K562 (cell line): Measurements from ENCODE around the gene ZNF691. TPM values are rescaled to one million over a fixed set of nuclear protein-coding genes. Genes with fewer than 3 reads are reported as not detected.
A peak's percentile ranks its signal among the peaks of the same experiment; 100 is the strongest.

Experiments used
- BCOR ChIP-seq: fragments of 450-650 bp; IDR thresholded peaks from 2 replicates; pipeline ENCODE4 v1.6.1; 2016
- CHD4 ChIP-seq: fragments of 200-600 bp; sonication (generic); IDR thresholded peaks from 3 replicates; pipeline ENCODE4 v1.6.1; 2012; ENCODE audit warnings: low read depth, mild to moderate bottlenecking, mixed read lengths, low read length, inconsistent platforms; ENCODE audit not compliant: insufficient read depth, insufficient replicate concordance, poor library complexity, severe bottlenecking
- DNMT1 ChIP-seq: fragments of 450-650 bp; IDR thresholded peaks from 2 replicates; pipeline ENCODE4 v1.6.1; 2016; ENCODE audit warnings: antibody characterized with exemption, mild to moderate bottlenecking
- KDM1A ChIP-seq, 2 experiments: fragments of 450-650 bp; IDR thresholded peaks; 2 replicates each; pipeline ENCODE4 v1.6.1; 2016; ENCODE audit warnings: mild to moderate bottlenecking in 2 of 2
- TAF7 ChIP-seq: fragments of 450-650 bp; IDR thresholded peaks from 2 replicates; pipeline ENCODE4 v1.6.1; 2016; ENCODE audit warnings: missing genetic modification characterization, missing compliant biosample characterization
- TEAD4 ChIP-seq, 2 experiments: sonication (generic) in 1 of 2; formaldehyde crosslinking in 1 of 2; IDR thresholded peaks; 2 replicates each; pipeline versions ENCODE4 v1.6.1 to v1.8.0; 2012 to 2022; ENCODE audit warnings: borderline replicate concordance in 1 of 2, inconsistent platforms in 1 of 2, low read length in 1 of 2, mild to moderate bottlenecking in 1 of 2, missing genetic modification reagents in 1 of 2
- ZKSCAN3 ChIP-seq: fragments of 250-450 bp; sonication (Bioruptor Pico); IDR thresholded peaks from 2 replicates; pipeline ENCODE4 v1.4.0; 2020
- polyA plus RNA-seq, 8 experiments: library from polyadenylated mRNA; depleted of rRNA in 4 of 8; stranded (reverse) in 5 of 8; unstranded in 3 of 8; fragments of >200 nt; fragmentation: Nextera tagmentation in 2 of 8; fragmentation: Illumina TruSeq in 1 of 8; extraction: Ambion mirVana in 2 of 8; extraction: Trizol in 1 of 8; gene quantifications; 2 replicates each; pipeline versions ENCODE4 v1.2.1 to v1.2.3, GENCODE V29; 2011 to 2014; ENCODE audit warnings: inconsistent platforms in 1 of 8, missing spikeins in 1 of 8
- total RNA-seq, 7 experiments: library from RNA; depleted of rRNA in 6 of 7; stranded (reverse); fragments of >200 nt in 6 of 7; fragmentation: Illumina TruSeq in 2 of 7; extraction: Trizol in 2 of 7; gene quantifications; 2 replicates each; pipeline versions ENCODE4 v1.2.1 to v1.2.3, GENCODE V29; 2011 to 2021; ENCODE audit warnings: low replicate concordance in 1 of 7
- TF ChIP-seq, protein P1 (sequence below), 2 experiments: fragments of 450-650 bp; formaldehyde crosslinking in 1 of 2; IDR thresholded peaks; 2 replicates each; pipeline versions ENCODE4 v1.4.0 to v1.6.1; 2014 to 2020; ENCODE audit warnings: mild to moderate bottlenecking in 2 of 2, borderline replicate concordance in 1 of 2, low read depth in 1 of 2
- TF ChIP-seq, protein P2 (sequence below): sonication (generic); formaldehyde crosslinking; IDR thresholded peaks from 2 replicates; pipeline ENCODE4 v1.8.1; 2022; ENCODE audit warnings: missing genetic modification reagents
- TF ChIP-seq, protein P3 (sequence below): fragments of 150-350 bp; IDR thresholded peaks from 2 replicates; pipeline ENCODE4 v1.6.1; 2014; ENCODE audit warnings: low read depth, mild to moderate bottlenecking, low read length, borderline replicate concordance
- TF ChIP-seq, protein P4 (sequence below): sonication (generic); formaldehyde crosslinking; IDR thresholded peaks from 2 replicates; pipeline ENCODE4 v1.8.0; 2022; ENCODE audit warnings: missing genetic modification reagents, mild to moderate bottlenecking, moderate library complexity, borderline replicate concordance

The ZNF691 gene
- total and polyA plus RNA-seq, 9 of the 15 experiments (the other 6 are each of a cell fraction or from before 2014, with no cell fraction given): 10.7 to 30.4 (median 14.8) TPM

DNA sequence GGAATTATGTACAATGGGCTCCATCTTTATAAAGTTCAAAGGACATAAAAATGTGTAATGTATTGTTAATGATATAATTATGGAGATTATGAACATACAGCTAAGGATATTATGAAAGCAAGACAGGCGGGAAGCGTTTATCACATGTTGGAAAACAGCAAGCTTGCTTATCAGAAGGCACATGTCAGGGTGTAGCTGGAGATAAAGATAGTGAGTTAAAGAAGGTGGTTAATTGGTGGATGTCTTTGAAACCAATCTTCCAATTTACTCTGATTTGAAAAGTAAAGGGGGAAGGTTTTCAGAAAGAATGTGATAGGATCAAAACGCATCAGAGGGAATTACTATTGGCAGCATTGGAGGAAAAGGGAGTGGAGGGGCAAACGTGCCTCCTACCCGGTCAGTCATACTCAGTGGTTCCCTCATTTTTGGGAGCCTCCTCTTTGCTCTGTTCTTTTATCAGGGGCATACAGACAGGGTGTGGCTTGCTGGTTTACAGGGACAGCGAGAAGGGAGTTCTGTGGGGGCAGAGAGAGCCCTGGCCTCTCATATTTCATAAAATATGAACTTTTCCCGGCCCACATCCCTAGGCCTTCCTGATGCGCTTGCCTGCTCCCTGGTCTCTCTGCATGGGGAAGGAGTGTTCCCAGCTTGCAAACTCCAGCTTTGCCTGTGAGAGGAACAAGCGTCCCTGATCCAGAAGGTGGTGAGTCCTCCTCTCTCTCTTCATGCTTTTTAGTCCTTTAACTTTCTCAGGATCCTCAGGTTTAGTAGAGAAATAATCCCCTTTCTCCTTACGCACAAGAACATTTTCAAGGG, 21.2 kb upstream of the ZNF691 start (continued):
- TF ChIP-seq, protein P1, sequence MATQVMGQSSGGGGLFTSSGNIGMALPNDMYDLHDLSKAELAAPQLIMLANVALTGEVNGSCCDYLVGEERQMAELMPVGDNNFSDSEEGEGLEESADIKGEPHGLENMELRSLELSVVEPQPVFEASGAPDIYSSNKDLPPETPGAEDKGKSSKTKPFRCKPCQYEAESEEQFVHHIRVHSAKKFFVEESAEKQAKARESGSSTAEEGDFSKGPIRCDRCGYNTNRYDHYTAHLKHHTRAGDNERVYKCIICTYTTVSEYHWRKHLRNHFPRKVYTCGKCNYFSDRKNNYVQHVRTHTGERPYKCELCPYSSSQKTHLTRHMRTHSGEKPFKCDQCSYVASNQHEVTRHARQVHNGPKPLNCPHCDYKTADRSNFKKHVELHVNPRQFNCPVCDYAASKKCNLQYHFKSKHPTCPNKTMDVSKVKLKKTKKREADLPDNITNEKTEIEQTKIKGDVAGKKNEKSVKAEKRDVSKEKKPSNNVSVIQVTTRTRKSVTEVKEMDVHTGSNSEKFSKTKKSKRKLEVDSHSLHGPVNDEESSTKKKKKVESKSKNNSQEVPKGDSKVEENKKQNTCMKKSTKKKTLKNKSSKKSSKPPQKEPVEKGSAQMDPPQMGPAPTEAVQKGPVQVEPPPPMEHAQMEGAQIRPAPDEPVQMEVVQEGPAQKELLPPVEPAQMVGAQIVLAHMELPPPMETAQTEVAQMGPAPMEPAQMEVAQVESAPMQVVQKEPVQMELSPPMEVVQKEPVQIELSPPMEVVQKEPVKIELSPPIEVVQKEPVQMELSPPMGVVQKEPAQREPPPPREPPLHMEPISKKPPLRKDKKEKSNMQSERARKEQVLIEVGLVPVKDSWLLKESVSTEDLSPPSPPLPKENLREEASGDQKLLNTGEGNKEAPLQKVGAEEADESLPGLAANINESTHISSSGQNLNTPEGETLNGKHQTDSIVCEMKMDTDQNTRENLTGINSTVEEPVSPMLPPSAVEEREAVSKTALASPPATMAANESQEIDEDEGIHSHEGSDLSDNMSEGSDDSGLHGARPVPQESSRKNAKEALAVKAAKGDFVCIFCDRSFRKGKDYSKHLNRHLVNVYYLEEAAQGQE (IDR thresholded peaks at IDR 0.05; ENCODE audit: borderline replicate concordance): peak; percentile 46; the same call in 1 of the 2 replicates
- TF ChIP-seq, protein P1 (CRISPR knock-in tag; IDR thresholded peaks at IDR 0.05; ENCODE audit: low read depth): 0 out of 2 replicates have a peak, but pooled peaks have one; percentile 18
- TF ChIP-seq ZKSCAN3 (CRISPR knock-in tag): no peak
- TF ChIP-seq BCOR: peak; percentile 94
- TF ChIP-seq TAF7 (tag): no peak
- TF ChIP-seq TEAD4 (IDR thresholded peaks at IDR 0.05; ENCODE audit: low read length): peak; percentile 98
- no peak for TF ChIP-seq TEAD4 (CRISPR knock-in tag; IDR thresholded peaks at IDR 0.05; ENCODE audit: borderline replicate concordance)
- TF ChIP-seq, protein P2, sequence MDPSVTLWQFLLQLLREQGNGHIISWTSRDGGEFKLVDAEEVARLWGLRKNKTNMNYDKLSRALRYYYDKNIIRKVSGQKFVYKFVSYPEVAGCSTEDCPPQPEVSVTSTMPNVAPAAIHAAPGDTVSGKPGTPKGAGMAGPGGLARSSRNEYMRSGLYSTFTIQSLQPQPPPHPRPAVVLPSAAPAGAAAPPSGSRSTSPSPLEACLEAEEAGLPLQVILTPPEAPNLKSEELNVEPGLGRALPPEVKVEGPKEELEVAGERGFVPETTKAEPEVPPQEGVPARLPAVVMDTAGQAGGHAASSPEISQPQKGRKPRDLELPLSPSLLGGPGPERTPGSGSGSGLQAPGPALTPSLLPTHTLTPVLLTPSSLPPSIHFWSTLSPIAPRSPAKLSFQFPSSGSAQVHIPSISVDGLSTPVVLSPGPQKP: no peak
- peak; percentile 99 to 100 for TF ChIP-seq KDM1A (IDR thresholded peaks at IDR 0.05)
- no peak for TF ChIP-seq CHD4
- TF ChIP-seq DNMT1: no peak
- TF ChIP-seq, protein P3, sequence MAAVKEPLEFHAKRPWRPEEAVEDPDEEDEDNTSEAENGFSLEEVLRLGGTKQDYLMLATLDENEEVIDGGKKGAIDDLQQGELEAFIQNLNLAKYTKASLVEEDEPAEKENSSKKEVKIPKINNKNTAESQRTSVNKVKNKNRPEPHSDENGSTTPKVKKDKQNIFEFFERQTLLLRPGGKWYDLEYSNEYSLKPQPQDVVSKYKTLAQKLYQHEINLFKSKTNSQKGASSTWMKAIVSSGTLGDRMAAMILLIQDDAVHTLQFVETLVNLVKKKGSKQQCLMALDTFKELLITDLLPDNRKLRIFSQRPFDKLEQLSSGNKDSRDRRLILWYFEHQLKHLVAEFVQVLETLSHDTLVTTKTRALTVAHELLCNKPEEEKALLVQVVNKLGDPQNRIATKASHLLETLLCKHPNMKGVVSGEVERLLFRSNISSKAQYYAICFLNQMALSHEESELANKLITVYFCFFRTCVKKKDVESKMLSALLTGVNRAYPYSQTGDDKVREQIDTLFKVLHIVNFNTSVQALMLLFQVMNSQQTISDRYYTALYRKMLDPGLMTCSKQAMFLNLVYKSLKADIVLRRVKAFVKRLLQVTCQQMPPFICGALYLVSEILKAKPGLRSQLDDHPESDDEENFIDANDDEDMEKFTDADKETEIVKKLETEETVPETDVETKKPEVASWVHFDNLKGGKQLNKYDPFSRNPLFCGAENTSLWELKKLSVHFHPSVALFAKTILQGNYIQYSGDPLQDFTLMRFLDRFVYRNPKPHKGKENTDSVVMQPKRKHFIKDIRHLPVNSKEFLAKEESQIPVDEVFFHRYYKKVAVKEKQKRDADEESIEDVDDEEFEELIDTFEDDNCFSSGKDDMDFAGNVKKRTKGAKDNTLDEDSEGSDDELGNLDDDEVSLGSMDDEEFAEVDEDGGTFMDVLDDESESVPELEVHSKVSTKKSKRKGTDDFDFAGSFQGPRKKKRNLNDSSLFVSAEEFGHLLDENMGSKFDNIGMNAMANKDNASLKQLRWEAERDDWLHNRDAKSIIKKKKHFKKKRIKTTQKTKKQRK: no peak
- TF ChIP-seq, protein P4, sequence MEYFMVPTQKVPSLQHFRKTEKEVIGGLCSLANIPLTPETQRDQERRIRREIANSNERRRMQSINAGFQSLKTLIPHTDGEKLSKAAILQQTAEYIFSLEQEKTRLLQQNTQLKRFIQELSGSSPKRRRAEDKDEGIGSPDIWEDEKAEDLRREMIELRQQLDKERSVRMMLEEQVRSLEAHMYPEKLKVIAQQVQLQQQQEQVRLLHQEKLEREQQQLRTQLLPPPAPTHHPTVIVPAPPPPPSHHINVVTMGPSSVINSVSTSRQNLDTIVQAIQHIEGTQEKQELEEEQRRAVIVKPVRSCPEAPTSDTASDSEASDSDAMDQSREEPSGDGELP: peak; percentile 21; the same call in 1 of the 2 replicates
